HG03575 (cell line): ENCODE results near the gene PRSS22.

Experiments used
- ATAC-seq: cut with Tn5 transposase; IDR thresholded peaks from one replicate; pipeline ENCODE4 v1.9.1; 2021; ENCODE audit not compliant: unreplicated experiment, insufficient number of reproducible peaks, low FRiP score; ENCODE audit errors: extremely low read depth

PRSS22 gene

GRCh38 chr16:2820836-2821486, 37.0 kb downstream of the PRSS22 start:
- no peak for ATAC-seq

DNA sequence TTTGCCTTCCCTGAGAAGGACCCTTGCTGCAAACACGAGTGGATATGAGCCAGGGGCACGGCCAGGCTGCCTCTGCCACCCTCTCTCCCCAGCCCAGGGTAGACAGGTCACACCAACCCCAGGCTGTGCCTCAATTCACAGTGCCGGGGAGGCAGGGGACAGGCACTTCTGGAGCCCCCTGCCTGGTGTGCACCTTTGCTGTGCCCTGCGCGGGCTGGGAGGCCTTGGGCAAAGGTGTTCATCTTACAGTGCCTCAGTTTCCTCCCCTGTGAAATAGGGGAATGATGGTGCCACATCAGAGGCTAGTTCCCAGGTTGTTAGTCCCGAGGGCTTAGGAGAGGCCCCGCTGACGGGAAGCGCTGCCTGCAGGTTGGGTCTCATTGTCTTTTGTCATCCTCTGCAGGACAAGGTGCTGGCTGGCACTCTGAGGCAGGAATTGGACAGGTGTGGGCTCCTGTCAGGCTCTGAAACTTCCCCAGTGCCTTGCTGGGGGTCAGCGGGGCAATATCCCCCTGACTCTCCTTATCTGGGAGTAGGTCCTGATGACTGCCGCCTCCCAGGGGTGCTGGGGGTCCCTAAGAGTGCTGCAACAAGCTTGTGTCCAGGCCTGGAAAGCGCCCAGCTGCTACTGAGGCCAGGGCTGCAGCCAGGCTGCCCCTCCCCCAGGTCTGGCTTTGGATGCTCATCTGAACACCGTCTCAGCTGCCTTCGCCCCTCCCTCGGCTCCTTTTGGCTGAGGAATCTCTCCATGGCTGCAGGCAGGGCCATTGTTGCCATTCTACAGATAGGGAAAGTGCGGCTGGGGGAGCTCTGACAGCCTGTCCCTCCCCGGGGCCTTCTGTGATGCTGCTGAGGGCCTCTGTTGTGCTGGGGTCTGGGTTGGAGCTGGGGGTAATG, 37.8 kb downstream of the PRSS22 start:
- no peak for ATAC-seq

GRCh38 chr16:2819179-2819938, 38.6 kb downstream of the PRSS22 start:
- no peak for ATAC-seq

GRCh38 chr16:2818272-2818876, 39.6 kb downstream of the PRSS22 start:
- no peak for ATAC-seq

DNA sequence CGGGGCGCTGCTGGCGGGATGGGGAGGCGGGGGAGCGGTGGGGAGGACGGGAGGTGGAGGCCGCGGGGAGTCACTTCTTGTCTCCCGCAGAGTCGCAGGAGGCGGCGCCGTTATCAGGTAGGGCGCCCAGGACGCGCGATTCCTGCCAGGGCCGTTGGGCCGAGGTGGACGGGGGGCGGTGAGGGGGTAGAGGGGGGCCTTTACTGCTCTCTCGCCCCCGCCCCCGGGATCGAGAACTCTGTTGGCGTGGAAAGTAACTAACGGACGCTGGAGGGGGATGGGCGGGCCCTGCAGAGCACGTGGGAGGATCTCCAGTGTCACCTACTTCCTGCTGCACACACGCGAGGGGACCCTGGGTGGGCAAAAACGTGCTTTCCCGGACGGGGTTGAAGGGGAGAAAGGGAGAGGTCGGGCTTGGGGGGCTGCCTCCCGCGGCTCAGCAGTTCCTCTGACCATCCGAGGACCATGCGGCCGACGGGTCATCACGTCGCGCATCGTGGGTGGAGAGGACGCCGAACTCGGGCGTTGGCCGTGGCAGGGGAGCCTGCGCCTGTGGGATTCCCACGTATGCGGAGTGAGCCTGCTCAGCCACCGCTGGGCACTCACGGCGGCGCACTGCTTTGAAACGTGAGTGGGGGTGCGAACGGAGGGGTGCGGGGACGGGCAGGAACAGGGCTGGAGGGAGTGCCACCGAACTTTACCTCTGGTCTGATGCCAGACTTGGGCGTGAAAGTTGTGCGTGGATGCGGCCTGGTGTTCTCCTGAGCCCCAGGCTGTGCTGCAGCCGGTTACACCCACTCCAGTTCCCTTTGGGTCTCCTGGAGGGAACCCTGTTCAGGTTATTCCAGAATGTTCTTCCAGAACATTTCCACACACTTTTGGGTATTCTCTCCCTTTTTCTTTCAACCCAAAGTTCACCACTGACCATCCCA, 40.4 kb downstream of the PRSS22 start:
- no peak for ATAC-seq

DNA sequence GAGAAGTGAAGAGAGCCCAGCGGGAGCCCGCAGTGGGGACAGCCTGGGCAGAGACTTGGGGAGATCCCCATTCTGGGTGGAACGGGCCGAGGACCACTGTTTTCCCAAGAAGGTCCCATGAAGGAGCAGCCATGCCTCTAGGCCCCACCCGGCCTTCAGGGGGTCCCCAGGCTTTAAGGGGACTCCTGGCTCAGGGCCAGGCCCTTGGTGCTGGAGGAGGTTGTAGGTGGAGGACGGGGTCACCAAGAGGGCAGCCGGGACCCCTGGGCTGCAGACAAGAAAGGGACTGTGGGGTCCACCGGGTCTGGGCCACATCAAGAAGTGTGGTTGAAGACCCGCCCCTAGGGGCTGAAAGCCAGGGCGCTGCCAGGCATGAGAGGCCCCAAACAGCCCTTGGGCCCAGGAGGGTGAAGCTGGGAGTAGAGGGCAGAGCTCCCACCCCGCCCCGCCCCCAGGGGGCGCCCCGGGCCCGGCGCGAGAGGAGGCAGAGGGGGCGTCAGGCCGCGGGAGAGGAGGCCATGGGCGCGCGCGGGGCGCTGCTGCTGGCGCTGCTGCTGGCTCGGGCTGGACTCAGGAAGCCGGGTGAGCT, 41.1 kb downstream of the PRSS22 start, which contains the start of gene PRSS21:
Gene PRSS21 (plus strand): TSS at position 487 of the 589 bp plus-strand sequence. CDS start 32 bp downstream, at position 519.
- ATAC-seq = no peak

DNA sequence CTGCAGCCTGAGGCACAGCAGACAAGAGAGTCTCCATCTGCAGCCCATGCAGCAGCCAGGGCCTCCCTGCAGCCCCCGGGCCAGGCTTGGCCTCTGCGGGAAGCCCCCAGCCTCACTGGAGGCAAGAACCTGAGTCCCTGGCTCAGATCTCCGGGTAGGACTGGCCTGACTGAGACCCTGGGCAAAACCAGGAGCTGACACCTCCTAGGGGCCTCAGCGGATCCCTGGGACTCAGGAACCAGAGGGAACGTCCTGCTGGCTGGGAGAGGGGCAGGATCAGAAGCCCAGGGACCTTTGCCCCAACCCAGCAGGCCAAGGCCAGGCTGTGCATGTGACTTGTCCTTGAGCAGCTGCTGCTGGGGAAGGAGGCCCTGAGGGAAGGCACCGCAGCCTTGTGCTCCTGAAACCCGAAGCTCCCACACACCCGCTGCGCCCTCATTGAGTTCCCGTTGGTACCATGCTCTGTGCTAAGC, 42.6 kb downstream of the PRSS22 start:
- ATAC-seq = no peak

DNA sequence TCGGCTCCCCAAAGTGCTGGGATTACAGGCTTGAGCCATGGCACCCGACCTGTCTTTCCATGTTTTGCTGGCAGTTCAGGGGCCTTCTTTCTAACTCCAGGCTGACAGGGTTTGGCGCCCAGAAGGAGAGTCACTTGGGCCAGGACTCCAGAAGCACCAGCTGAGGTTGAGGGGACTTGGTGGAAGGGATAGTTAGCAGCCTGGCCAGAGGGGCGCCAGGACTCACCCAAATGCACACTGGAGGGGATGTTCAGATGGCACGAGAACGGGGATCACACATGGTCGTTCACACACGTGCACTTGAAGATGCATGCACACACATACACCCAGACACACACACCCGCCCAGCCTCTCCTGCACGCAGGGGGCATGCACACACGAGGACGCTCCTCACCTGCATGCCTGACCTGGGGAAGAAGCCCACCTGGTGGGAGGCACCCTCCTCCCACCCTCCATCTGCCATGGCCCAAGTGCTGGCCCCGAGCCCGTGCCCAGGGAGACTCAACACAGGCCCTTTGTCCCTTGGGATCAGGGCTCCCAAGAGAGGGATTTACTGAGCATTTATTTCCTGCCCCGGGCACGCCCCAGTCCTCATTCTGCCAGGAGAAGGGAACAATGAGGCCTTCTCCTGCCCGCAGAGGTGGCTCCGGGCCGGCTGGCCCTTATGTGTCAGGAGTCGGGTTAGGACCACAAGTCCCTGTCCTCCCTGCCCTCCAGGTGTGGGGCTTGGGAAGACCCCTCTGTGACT, 43.2 kb downstream of the PRSS22 start:
- no peak for ATAC-seq

GRCh38 chr16:2813771-2814221, 44.2 kb downstream of the PRSS22 start:
- no peak for ATAC-seq

DNA sequence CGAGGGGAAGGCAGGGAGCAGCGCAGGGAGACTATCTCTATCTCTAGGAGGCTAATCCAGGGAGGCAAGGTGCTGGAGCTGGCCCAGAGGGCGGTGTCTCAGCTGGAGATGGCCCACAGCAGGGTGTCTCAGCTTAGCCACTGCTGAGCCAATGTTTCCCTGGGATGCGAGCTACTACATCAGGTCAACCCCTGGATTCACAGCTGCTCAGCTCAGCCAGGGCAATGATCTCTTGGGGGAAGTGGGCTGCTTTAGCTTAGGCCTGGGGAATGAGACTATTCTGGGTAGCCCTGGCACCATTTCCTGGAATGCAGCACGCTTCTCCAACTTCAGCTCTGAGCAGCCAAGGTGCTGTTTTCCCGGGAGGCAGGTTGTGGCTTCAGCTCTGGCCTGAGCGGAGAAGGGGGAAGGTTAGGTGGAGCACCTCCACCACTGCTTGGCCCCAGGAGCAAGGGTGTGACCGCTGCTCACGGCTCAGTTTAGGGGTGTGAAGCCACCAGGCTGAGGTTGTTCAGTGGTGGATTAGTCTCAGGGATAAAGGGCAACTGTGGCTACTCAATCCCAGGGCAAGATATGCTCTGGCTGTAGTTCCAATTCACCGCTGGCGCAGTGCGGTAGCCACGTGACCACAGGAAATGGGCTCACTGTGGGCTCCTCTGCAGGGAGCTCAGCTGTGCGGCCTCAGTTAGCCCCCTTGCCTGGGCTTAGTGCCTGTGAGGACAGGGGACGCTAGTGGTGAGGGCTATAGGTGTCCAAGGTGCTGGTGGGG, 46.1 kb downstream of the PRSS22 start:
- no peak for ATAC-seq

DNA sequence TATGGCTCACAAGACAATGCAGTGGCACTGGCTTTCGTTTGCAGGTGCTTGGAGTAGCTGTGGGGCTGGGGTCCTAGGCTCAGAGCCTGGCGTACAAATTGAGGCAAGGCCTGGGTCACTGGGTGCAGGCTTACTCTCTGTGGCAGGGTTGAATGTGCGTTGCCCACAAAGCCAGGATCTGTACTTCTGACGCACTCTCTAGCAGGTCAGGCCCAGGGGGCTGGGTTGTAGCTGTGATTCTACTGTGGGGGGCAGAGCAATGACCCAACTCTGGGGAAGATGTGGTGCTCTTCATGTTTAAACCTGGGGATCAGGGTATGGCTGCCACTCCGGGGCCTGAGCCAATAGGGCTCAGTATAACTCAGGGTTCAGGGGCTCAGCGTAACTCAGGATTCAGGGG, 47.3 kb downstream of the PRSS22 start:
- ATAC-seq = no peak

DNA sequence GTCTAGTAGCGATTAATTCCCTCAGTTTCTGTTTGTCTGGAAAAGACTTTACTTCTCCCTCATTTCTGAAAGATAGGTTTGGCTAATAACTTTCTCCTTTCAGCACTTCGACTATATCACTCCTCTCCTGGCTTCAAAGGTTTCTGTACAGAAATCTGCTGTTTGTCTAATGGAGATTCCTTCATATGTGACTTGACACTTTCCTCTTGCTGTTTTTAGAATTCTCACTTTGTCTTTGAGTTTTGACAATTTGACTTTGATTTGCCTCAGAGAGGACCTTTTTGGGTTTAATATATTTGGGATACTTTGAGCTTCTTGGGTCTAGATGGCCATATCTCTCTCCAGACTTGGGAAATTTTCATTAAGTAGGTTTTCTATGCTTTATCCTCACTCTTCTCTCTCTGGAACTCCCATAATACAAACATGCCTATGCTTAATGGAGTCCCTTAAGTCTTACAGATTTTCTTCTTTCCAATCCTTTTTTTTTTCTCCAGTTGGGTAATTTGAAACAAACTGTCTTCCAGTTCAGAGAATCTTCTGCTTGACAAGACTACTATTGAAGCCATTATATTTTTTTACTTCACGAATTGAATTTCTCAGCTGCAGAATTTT, 48.7 kb downstream of the PRSS22 start:
- ATAC-seq = no peak

- no peak for ATAC-seq
Observed at GRCh38 chr16:2808181-2808580, 49.8 kb downstream of the PRSS22 start.

GRCh38 chr16:2806286-2806685, 51.7 kb downstream of the PRSS22 start:
- no peak for ATAC-seq

GRCh38 chr16:2804728-2805127, 53.2 kb downstream of the PRSS22 start:
- no peak for ATAC-seq
